Peyer's patch (tissue), 4 donors: ENCODE measurements around the gene RXRA. TPM values are rescaled to one million over a fixed set of nuclear protein-coding genes. Genes with fewer than 3 reads are reported as not detected.
A peak's percentile ranks its signal among the peaks of the same experiment; 100 is the strongest.

Experiments used
- DNase-seq, 3 donors: peaks; one replicate each; pipeline ENCODE4 v3.0.0-alpha.2; 2017 to 2019
- H3K27ac ChIP-seq, 4 donors: fragments of 200-600 bp; sonication (generic); one replicate each; pipeline ENCODE4 v1.5.1; 2016 to 2019
- H3K27me3 ChIP-seq, 2 donors: fragments of 200-600 bp; sonication (generic); one replicate each; pipeline ENCODE4 v1.5.1; 2019
- H3K36me3 ChIP-seq, 3 donors: fragments of 200-600 bp; sonication (generic); one replicate each; pipeline ENCODE4 v1.5.1; 2016 to 2019
- H3K4me1 ChIP-seq, 4 donors: fragments of 200-600 bp; sonication (generic); one replicate each; pipeline ENCODE4 v1.5.1; 2016 to 2019
- H3K4me3 ChIP-seq, 4 donors: fragments of 200-600 bp; sonication (generic); 1 replicate in 3 of 4; 2 replicates in 1 of 4; pipeline ENCODE4 v1.5.1; 2016 to 2019; ENCODE audit warnings: mild to moderate bottlenecking in 1 of 4
- H3K9me3 ChIP-seq, 4 donors: fragments of 200-600 bp; sonication (generic); one replicate each; pipeline ENCODE4 v1.5.1; 2016 to 2019; ENCODE audit warnings: mild to moderate bottlenecking in 1 of 4
- POLR2A ChIP-seq, 2 donors: fragments of 450-650 bp; IDR thresholded peaks; one replicate each; pipeline ENCODE4 v1.5.1; 2017; ENCODE audit warnings: antibody characterized with exemption in 2 of 2, mild to moderate bottlenecking in 2 of 2, moderate library complexity in 2 of 2
- total RNA-seq, 4 donors: library from RNA; depleted of rRNA; stranded (reverse); fragments of >200 nt; gene quantifications; one replicate each; pipeline ENCODE4 v1.1.0, GENCODE V29; 2016
- TF ChIP-seq, protein P1 (sequence below), 6 experiments: fragments of 450-650 bp in 4 of 6; fragments of 200-600 bp in 2 of 6; sonication (generic) in 1 of 6; IDR thresholded peaks; one replicate each; pipeline ENCODE4 v1.5.1; 2017 to 2019; ENCODE audit warnings: antibody characterized with exemption in 6 of 6, mild to moderate bottlenecking in 3 of 6, moderate library complexity in 1 of 6

The RXRA gene
- total RNA-seq, 4 donors from 2014 or later: 54.5 to 83.6 (median 65.4) TPM

DNA sequence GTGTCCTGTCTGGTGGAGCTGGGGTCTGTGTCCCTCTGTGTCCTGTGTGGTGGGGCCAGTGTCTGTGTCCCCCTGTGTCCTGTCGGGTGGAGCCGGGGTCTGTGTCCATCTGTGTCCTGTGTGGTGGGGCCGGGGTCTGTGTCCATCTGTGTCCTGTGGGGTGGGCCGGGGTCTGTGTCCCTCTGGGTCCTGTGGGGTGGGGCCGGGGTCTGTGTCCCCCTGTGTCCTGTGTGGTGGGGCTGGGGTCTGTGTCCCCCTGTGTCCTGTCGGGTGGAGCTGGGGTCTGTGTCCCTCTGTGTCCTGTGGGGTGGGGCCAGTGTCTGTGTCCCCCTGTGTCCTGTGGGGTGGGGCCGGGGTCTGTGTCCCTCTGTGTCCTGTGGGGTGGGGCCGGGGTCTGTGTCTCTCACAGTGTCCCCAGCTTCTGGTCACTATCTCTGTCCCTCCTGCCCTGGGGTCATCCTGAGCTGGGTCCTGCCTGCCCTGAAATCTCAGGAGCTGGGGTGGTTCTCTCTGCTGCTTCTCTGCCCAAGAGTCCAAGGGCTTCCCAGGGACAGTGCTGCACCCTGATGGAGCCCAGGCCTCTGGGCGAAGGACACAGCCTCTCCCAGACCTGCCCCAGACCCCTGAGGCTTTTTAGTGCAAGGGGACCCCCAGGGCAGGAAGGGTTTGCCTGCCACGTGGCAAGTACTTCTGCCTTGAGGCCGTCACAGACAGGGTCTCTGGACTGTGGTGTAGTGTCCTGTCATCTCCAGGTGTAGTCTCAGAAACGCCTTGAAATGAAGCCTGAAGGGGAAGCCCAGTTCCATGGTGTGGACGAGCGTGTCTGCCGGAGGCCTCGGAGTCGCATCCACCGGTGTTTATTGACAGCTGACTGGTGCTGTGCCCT lies 131.3 kb downstream of the RXRA start:
- H3K4me3 ChIP-seq: no peak overlapping the region
- no peaks in the 10 kb centered on the region for H3K36me3 ChIP-seq
- H3K27me3 ChIP-seq: no peaks in the 10 kb centered on the region
- TF ChIP-seq POLR2A (IDR thresholded peaks at IDR 0.05): no peak
- TF ChIP-seq, protein P1, sequence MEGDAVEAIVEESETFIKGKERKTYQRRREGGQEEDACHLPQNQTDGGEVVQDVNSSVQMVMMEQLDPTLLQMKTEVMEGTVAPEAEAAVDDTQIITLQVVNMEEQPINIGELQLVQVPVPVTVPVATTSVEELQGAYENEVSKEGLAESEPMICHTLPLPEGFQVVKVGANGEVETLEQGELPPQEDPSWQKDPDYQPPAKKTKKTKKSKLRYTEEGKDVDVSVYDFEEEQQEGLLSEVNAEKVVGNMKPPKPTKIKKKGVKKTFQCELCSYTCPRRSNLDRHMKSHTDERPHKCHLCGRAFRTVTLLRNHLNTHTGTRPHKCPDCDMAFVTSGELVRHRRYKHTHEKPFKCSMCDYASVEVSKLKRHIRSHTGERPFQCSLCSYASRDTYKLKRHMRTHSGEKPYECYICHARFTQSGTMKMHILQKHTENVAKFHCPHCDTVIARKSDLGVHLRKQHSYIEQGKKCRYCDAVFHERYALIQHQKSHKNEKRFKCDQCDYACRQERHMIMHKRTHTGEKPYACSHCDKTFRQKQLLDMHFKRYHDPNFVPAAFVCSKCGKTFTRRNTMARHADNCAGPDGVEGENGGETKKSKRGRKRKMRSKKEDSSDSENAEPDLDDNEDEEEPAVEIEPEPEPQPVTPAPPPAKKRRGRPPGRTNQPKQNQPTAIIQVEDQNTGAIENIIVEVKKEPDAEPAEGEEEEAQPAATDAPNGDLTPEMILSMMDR (IDR thresholded peaks at IDR 0.05): no peak
- no peaks in the 10 kb centered on the region for H3K9me3 ChIP-seq
- peak overlapping the region; percentile 78 to 94 (median 87) for H3K27ac ChIP-seq
- peaks cover 0 to 21% (median 6%) of the 10 kb centered on the region in 4 donors for H3K4me1 ChIP-seq
- no peak for DNase-seq

DNA sequence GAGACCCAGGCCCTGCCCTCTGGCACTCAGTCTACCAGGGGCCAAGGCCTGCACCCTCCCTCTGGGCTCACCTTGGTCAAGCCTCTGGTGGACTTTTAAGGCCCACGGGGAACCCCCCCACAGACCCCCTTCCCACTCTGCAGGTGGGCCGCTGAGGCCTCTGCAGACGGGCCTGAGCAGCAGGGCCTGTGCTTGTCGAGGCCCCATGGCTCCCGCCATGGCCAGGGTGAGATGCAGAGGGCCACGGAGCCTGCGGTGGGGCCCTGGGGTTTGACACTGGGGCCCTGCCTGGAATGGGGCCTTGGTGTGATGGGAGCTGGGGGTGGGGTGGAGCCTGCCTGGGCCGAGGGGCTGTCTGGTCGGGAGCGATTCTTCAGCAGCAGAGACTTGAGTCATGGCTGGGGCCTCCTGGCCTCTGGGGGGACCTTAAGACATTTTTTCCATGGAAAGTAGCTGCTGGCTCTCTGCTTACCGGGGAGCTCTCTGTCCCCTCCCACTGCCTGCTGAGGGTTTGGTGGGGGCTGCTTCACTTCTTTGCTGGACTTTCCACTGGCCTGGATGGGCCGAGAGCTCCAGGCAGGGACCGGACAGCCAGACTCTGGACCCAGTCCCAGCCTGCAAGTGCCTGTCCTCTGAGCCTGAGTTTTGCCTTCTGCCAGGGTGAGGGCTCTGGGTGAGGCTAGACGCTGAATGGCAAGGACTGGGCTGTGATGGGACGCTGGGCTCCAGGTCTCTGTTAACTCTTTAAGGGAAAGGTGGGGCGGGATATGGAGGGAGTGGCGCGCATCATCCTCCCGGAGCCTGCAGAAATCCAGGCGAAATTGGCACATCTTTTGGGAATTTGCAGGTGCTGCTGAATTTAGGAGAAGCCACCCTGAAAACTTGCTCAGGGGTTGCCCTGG lies 132.2 kb downstream of the RXRA start:
- Histone ChIP-seq H3K27ac (peak overlapping the region in 2 of 4 donors; percentile 25 to 94), H3K9me3 (no peaks in the 10 kb centered on the region), H3K36me3 (no peaks in the 10 kb centered on the region), H3K4me3 (no peak overlapping the region), H3K27me3 (no peaks in the 10 kb centered on the region), H3K4me1 (peaks cover 0 to 21% (median 6%) of the 10 kb centered on the region in 4 donors)
- TF ChIP-seq POLR2A (IDR thresholded peaks at IDR 0.05): no peak
- TF ChIP-seq, protein P1 (IDR thresholded peaks at IDR 0.05): no peak
- DNase-seq: no peak

DNA sequence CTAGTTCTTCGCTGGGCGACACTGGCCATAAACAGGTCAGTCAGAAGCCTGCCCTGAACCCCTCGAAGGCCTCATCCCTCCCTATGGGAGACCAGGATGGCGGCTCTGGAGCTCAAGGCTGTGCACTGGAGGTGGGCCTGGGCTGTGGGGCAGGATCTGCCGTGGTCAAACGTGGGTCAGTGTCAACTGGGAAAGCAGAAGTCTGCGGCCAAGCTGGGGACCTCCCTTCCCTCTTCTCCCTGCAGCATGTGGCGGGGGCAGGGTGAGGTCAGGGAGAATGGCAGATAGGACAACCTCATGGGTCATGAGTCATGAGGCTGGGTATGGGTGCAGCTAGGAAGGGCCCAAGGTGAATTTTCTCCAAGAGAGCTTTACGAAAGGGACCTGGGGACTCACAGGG lies 132.9 kb downstream of the RXRA start:
- no peaks in the 10 kb centered on the region for H3K9me3 ChIP-seq
- no peak overlapping the region for H3K4me3 ChIP-seq
- peaks cover 0 to 21% (median 6%) of the 10 kb centered on the region in 4 donors for H3K4me1 ChIP-seq
- TF ChIP-seq, protein P1 (IDR thresholded peaks at IDR 0.05): no peak
- TF ChIP-seq POLR2A (IDR thresholded peaks at IDR 0.05): no peak
- no peaks in the 10 kb centered on the region for H3K36me3 ChIP-seq
- no peak for DNase-seq
- no peaks in the 10 kb centered on the region for H3K27me3 ChIP-seq
- no peak overlapping the region for H3K27ac ChIP-seq

DNA sequence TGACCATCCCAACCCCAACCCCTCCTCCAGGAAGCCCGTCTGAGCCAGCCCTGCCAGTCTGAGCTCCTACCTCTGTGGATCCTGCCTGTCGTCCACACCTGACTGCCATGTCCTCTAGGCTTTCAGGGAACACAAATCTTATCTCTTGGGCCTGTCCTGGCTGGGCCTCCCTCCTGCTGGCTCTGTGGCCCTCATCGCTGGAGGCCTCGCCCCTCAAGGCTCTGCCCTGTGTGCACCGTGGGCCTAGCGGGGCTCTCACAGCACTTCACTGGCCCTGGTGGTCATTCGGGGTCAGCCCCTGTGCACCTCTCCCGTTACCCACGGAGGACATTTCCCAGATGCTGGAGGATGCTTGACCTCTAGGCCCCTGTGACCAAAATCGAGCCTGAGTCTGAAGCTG lies 133.3 kb downstream of the RXRA start:
- no peak overlapping the region for H3K27ac ChIP-seq
- H3K27me3 ChIP-seq: no peaks in the 10 kb centered on the region
- H3K4me3 ChIP-seq: no peak overlapping the region
- H3K4me1 ChIP-seq: peaks cover 0 to 21% (median 6%) of the 10 kb centered on the region in 4 donors
- H3K36me3 ChIP-seq: no peaks in the 10 kb centered on the region
- no peak for TF ChIP-seq POLR2A (IDR thresholded peaks at IDR 0.05)
- TF ChIP-seq, protein P1 (IDR thresholded peaks at IDR 0.05): no peak
- no peak for DNase-seq
- no peaks in the 10 kb centered on the region for H3K9me3 ChIP-seq

DNA sequence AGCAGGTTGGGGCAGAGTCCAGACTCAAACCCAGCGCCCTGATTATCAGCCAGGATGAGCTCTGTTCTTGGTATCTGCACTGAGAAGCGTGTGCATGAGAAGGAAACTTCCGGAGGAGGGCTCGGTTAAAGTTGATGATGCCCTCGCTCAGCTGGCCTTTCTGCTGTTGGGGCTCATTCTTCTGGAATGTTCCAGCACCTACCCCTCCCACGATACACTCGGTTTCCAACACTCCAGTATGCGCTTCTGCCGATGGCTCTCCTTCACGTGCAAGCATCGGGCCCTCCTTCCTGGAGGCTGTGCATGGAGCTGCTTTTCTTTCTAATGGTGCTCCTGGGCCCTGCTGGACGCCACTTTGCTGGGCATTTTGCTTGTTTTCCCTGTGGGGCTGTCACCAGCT lies 134.0 kb downstream of the RXRA start:
- no peak for TF ChIP-seq POLR2A (IDR thresholded peaks at IDR 0.05)
- TF ChIP-seq, protein P1 (IDR thresholded peaks at IDR 0.05): no peak
- no peaks in the 10 kb centered on the region for H3K27me3 ChIP-seq
- peaks cover 0 to 20% (median 6%) of the 10 kb centered on the region in 4 donors for H3K4me1 ChIP-seq
- no peaks in the 10 kb centered on the region for H3K9me3 ChIP-seq
- DNase-seq: no peak
- H3K4me3 ChIP-seq: no peak overlapping the region
- H3K27ac ChIP-seq: no peak overlapping the region
- H3K36me3 ChIP-seq: no peaks in the 10 kb centered on the region
